SK-N-SH (cell line): Measurements from ENCODE around the gene FAM227B. TPM values are rescaled to one million over a fixed set of nuclear protein-coding genes. Genes with fewer than 3 reads are reported as not detected.

Experiments used
- CTCF ChIA-PET: fragments of 300-600, 350-600 bp; formaldehyde crosslinking; extraction: SDS; loops from one replicate; lab custom pipeline; 2021; lab: Yijun Ruan, JAX
- POLR2A ChIA-PET: fragments of 350-600 bp; sonication (Branson Sonifier 250); formaldehyde crosslinking; extraction: SDS; loops from one replicate; lab custom pipeline; 2020; ENCODE audit warnings: antibody characterized with exemption, inconsistent platforms; lab: Yijun Ruan, JAX
- DNase-seq: peaks from one replicate; pipeline ENCODE4 v3.0.0; 2012
- H2AFZ ChIP-seq: fragments of 200-600 bp; sonication (generic); 2 replicates; pipeline ENCODE4 v1.8.1; 2016; ENCODE audit warnings: antibody characterized with exemption, mild to moderate bottlenecking, low read depth
- H3F3A ChIP-seq: fragments of 200-600 bp; sonication (generic); replicated peaks from 2 replicates; pipeline ENCODE3; 2016; ENCODE audit warnings: antibody characterized with exemption, mild to moderate bottlenecking; ENCODE audit not compliant: insufficient read depth
- H3K27ac ChIP-seq, 2 experiments: fragments of 200-500 bp in 1 of 2; fragments of 200-600 bp in 1 of 2; sonication (Bioruptor generic) in 1 of 2; sonication (generic), shearing (Covaris generic) in 1 of 2; 2 replicates each; pipeline versions ENCODE4 v1.5.1 to v1.6.1; 2014 to 2016; ENCODE audit warnings: low read depth in 2 of 2, inconsistent platforms in 1 of 2, low read length in 1 of 2, mild to moderate bottlenecking in 1 of 2, mixed read lengths in 1 of 2
- H3K27me3 ChIP-seq: fragments of 200-600 bp; sonication (generic), shearing (Covaris generic); 2 replicates; pipeline ENCODE4 v1.6.1; 2016; ENCODE audit warnings: mixed run types; ENCODE audit not compliant: insufficient read depth
- H3K36me3 ChIP-seq, 2 experiments: fragments of 200-500 bp in 1 of 2; fragments of 200-600 bp in 1 of 2; sonication (Bioruptor generic) in 1 of 2; sonication (generic) in 1 of 2; replicated peaks in 1 of 2; 2 replicates each; pipeline versions ENCODE3 to v1.5.1; 2014 to 2016; ENCODE audit warnings: low read length in 1 of 2, mild to moderate bottlenecking in 1 of 2; ENCODE audit not compliant: insufficient read depth in 2 of 2, control insufficient read depth in 1 of 2
- H3K4me1 ChIP-seq, 2 experiments: fragments of 200-500 bp in 1 of 2; fragments of 200-600 bp in 1 of 2; sonication (Bioruptor generic) in 1 of 2; sonication (generic), shearing (Covaris generic) in 1 of 2; 2 replicates each; pipeline versions ENCODE4 v1.5.1 to v1.6.1; 2014 to 2016; ENCODE audit warnings: low read depth in 1 of 2, low read length in 1 of 2, mixed run types in 1 of 2; ENCODE audit not compliant: insufficient read depth in 2 of 2, control insufficient read depth in 1 of 2
- H3K4me2 ChIP-seq: fragments of 200-600 bp; sonication (generic), shearing (Covaris generic); 2 replicates; pipeline ENCODE4 v1.6.1; 2017; ENCODE audit warnings: mixed run types
- H3K4me3 ChIP-seq, 2 experiments: fragments of 200-500 bp in 1 of 2; fragments of 200-600 bp in 1 of 2; sonication (Bioruptor generic) in 1 of 2; sonication (generic), shearing (Covaris generic) in 1 of 2; 2 replicates each; pipeline versions ENCODE4 v1.5.1 to v1.8.1; 2014 to 2016; ENCODE audit warnings: low read depth in 2 of 2, inconsistent platforms in 1 of 2, low read length in 1 of 2, mild to moderate bottlenecking in 1 of 2, mixed read lengths in 1 of 2, moderate library complexity in 1 of 2
- H3K79me2 ChIP-seq: fragments of 200-600 bp; sonication (generic); 2 replicates; pipeline ENCODE4 v1.8.1; 2017; ENCODE audit warnings: mild to moderate bottlenecking; ENCODE audit not compliant: insufficient read depth
- H3K9ac ChIP-seq: fragments of 200-600 bp; sonication (generic); 2 replicates; pipeline ENCODE4 v1.6.1; 2017; ENCODE audit warnings: mixed run types
- H3K9me2 ChIP-seq: fragments of 200-600 bp; sonication (generic); 2 replicates; pipeline ENCODE4 v1.6.1; 2017; ENCODE audit warnings: mixed run types
- H3K9me3 ChIP-seq: fragments of 200-600 bp; sonication (generic); 2 replicates; pipeline ENCODE4 v1.6.1; 2017; ENCODE audit warnings: mixed run types, mild to moderate bottlenecking, moderate library complexity
- H4K20me1 ChIP-seq: fragments of 200-600 bp; sonication (generic); 2 replicates; pipeline ENCODE4 v1.6.1; 2017; ENCODE audit warnings: mild to moderate bottlenecking, mixed run types; ENCODE audit not compliant: insufficient read depth
- CHD2 ChIP-seq: fragments of 150-350 bp; IDR thresholded peaks from 2 replicates; pipeline ENCODE4 v1.6.1; 2018; ENCODE audit warnings: low read length; ENCODE audit not compliant: partially characterized antibody
- CTCF ChIP-seq: fragments of 200-600 bp; sonication (generic); IDR thresholded peaks from 2 replicates; pipeline ENCODE4 v1.6.1; 2017; ENCODE audit warnings: antibody characterized with exemption, mild to moderate bottlenecking, moderate library complexity
- ELF1 ChIP-seq: IDR thresholded peaks from 2 replicates; pipeline ENCODE4 v1.4.0; 2012
- EZH2phosphoT487 ChIP-seq: fragments of 200-600 bp; sonication (generic); IDR thresholded peaks from 2 replicates; pipeline ENCODE4 v1.6.1; 2017; ENCODE audit warnings: low read depth, mixed run types, mild to moderate bottlenecking, antibody characterized with exemption, moderate library complexity, borderline replicate concordance
- FOSL2 ChIP-seq: IDR thresholded peaks from 2 replicates; pipeline ENCODE4 v1.4.0; 2012; ENCODE audit warnings: low read depth, mild to moderate bottlenecking, moderate library complexity, borderline replicate concordance
- FOXM1 ChIP-seq: IDR thresholded peaks from 2 replicates; pipeline ENCODE4 v1.4.0; 2012; ENCODE audit warnings: low read depth, mild to moderate bottlenecking
- GABPA ChIP-seq: IDR thresholded peaks from 2 replicates; pipeline ENCODE4 v1.4.0; 2012; ENCODE audit warnings: low read depth, mild to moderate bottlenecking
- GATA2 ChIP-seq: sonication (generic); formaldehyde crosslinking; IDR thresholded peaks from 2 replicates; pipeline ENCODE4 v1.5.0; 2020; ENCODE audit warnings: mild to moderate bottlenecking, missing genetic modification reagents
- MEF2A ChIP-seq: IDR thresholded peaks from 2 replicates; pipeline ENCODE4 v1.4.0; 2012; ENCODE audit warnings: low read depth, borderline replicate concordance
- MXI1 ChIP-seq: IDR thresholded peaks from 2 replicates; pipeline ENCODE4 v1.6.1; 2012; ENCODE audit warnings: mild to moderate bottlenecking, low read depth, low read length, improper control_type of control experiment
- NFIC ChIP-seq: IDR thresholded peaks from 2 replicates; pipeline ENCODE4 v1.4.0; 2012; ENCODE audit warnings: borderline replicate concordance
- NRF1 ChIP-seq: IDR thresholded peaks from 2 replicates; pipeline ENCODE4 v1.6.1; 2012; ENCODE audit warnings: low read depth, mild to moderate bottlenecking, low read length
- PBX3 ChIP-seq: IDR thresholded peaks from 2 replicates; pipeline ENCODE4; 2012
- POLR2AphosphoS5 ChIP-seq: IDR thresholded peaks from 2 replicates; pipeline ENCODE4 v1.6.1; 2012; ENCODE audit warnings: low read depth, low read length
- RFX5 ChIP-seq: IDR thresholded peaks from 2 replicates; pipeline ENCODE4 v1.6.1; 2012; ENCODE audit warnings: mild to moderate bottlenecking, improper control_type of control experiment, low read length
- SIN3A ChIP-seq: IDR thresholded peaks from 2 replicates; pipeline ENCODE4 v1.6.1; 2012; ENCODE audit warnings: low read depth, mild to moderate bottlenecking, low read length, moderate library complexity, borderline replicate concordance
- SMC3 ChIP-seq: IDR thresholded peaks from 2 replicates; pipeline ENCODE4 v1.6.1; 2012; ENCODE audit warnings: low read depth, low read length, improper control_type of control experiment
- TAF1 ChIP-seq: IDR thresholded peaks from 2 replicates; pipeline ENCODE4 v1.6.1; 2012; ENCODE audit warnings: low read depth, mild to moderate bottlenecking, low read length, moderate library complexity, borderline replicate concordance
- TCF12 ChIP-seq: IDR thresholded peaks from 2 replicates; pipeline ENCODE4 v1.4.0; 2012
- YY1 ChIP-seq: IDR thresholded peaks from 2 replicates; pipeline ENCODE4 v1.4.0; 2012; ENCODE audit warnings: low read depth, mild to moderate bottlenecking
- WGBS: methylation state at CpG from one replicate; pipeline ENCODE4 v1.1.6; 2017; ENCODE audit warnings: low lambda C conversion rate; 5-methylcytosine and 5-hydroxymethylcytosine counted together
- polyA plus RNA-seq, 3 experiments: library from polyadenylated mRNA; depleted of rRNA; stranded (reverse); fragments of >200 nt; gene quantifications; 2 replicates each; pipeline ENCODE4 v1.2.3, GENCODE V29; 2012
- TF ChIP-seq, protein P1 (sequence below): IDR thresholded peaks from 2 replicates; pipeline ENCODE4 v1.4.0; 2012; ENCODE audit warnings: low read depth
- TF ChIP-seq, protein P2 (sequence below): IDR thresholded peaks from 2 replicates; pipeline ENCODE4 v1.4.0; 2012; ENCODE audit warnings: low read depth, borderline replicate concordance
- TF ChIP-seq, protein P3 (sequence below): fragments of 150-350 bp; IDR thresholded peaks from 2 replicates; pipeline ENCODE4 v1.6.1; 2016; ENCODE audit warnings: mild to moderate bottlenecking, low read depth, low read length

Gene FAM227B, protein sequence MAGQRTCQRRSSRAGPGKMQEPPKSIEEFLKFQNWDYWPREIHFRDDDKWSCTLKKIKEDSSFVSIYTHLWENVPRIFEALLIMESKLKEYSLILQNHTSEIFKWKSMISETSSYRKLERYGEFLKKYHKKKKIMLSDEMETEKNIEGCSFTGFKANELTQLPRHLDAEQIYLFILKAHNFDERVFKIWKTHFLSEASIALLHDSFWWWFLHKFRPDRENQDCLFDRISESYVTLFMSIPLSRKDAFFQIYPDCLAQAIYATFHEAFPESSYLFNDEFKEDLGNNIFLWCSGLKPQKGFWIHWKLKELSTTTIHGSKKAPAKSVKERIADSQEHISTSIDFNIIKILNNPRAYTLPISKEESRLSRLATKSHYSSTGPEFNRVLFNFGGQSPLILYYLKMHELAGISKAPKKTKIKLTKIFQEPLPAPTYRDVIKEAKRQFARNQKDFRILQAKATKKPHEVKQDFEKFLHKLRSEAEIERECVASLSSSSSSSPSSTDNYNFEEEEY
- polyA plus RNA-seq (2012; rRNA removed): 4.4 and 5.8 TPM in 2 replicates
- polyA plus RNA-seq (2012; cell fraction: cytosol; rRNA removed): 6.7 and 8.2 TPM in 2 replicates
- polyA plus RNA-seq (2012; cell fraction: nucleus; rRNA removed): 2.4 and 4.3 TPM in 2 replicates

GRCh38 chr15:49620658-49621368, at the start of gene FAM227B, which contains the start of gene DTWD1:
Gene FAM227B (minus strand): TSS chr15:49620818. CDS start chr15:49615171, 5,647 bp downstream.
Gene DTWD1 (plus strand): TSS chr15:49621048. CDS start chr15:49625168, 4,120 bp downstream.
- peak within 1 kb of the TSS; percentile 78 to 92 for H3K4me3 ChIP-seq
- H3K9me3 ChIP-seq: peaks cover 13% of the 10 kb centered on the region
- CTCF ChIA-PET: interaction anchor here (1.3 to 1.7 kb wide), 2 partner anchors 268 to 383 kb away, joined by 3 to 4 read pairs; no protein-coding TSS in a partner anchor
- WGBS: under 1% methylated on average over 22 of the region's 59 CpGs
- H3F3A ChIP-seq: peaks cover 10% of the 10 kb centered on the region
- POLR2A ChIA-PET: interaction anchor here (0.9 to 1.5 kb wide), 4 partner anchors 10 to 382 kb away, joined by 3 to 10 read pairs (median 4); no protein-coding TSS in a partner anchor
- H3K27me3 ChIP-seq: no peaks in the 10 kb centered on the region
- peak within 1 kb of the TSS; percentile 83 to 98 for H3K27ac ChIP-seq
- H3K9me2 ChIP-seq: no peaks in the 10 kb centered on the region
- DNase-seq: peak; percentile 92
- H3K9ac ChIP-seq: peak within 1 kb of the TSS; percentile 85
- H2AFZ ChIP-seq: peak within 1 kb of the TSS; percentile 94
- H3K4me1 ChIP-seq: peaks cover 0 to 6% of the 10 kb centered on the region in 2 experiments; a peak in 2 of 4 replicates
- peaks cover 58% of the 10 kb centered on the region for H3K79me2 ChIP-seq
- H3K36me3 ChIP-seq: peaks cover 13 to 25% of the 10 kb centered on the region in 2 experiments
- peak within 1 kb of the TSS; percentile 70 for H3K4me2 ChIP-seq
- no peaks in the 10 kb centered on the region for H4K20me1 ChIP-seq
- TF ChIP-seq ELF1 (peak; percentile 65), CTCF (no peak; the same call in 1 of the 2 replicates), YY1 (0 out of 2 replicates have a peak, but pooled peaks have one; percentile 56), SMC3 (no peak; the same call in none of the 2 replicates), MEF2A (no peak), FOXM1 (0 out of 2 replicates have a peak, but pooled peaks have one; percentile 48), NRF1 (peak; percentile 36; the same call in 1 of the 2 replicates), GABPA (peak; percentile 84), FOSL2 (peak; percentile 34; the same call in 1 of the 2 replicates), EZH2phosphoT487 (no peak), SIN3A (peak; percentile 94), NFIC (no peak), MXI1 (peak; percentile 97), RFX5 (peak; percentile 71; the same call in 1 of the 2 replicates), TAF1 (peak; percentile 95), PBX3 (peak; percentile 77), TCF12 (peak; percentile 25; the same call in 1 of the 2 replicates), POLR2AphosphoS5 (peak; percentile 89), CHD2 (peak; percentile 96), GATA2 (CRISPR knock-in tag) (no peak)
- TF ChIP-seq, protein P1, sequence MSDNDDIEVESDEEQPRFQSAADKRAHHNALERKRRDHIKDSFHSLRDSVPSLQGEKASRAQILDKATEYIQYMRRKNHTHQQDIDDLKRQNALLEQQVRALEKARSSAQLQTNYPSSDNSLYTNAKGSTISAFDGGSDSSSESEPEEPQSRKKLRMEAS: peak; percentile 97
- TF ChIP-seq, protein P2, sequence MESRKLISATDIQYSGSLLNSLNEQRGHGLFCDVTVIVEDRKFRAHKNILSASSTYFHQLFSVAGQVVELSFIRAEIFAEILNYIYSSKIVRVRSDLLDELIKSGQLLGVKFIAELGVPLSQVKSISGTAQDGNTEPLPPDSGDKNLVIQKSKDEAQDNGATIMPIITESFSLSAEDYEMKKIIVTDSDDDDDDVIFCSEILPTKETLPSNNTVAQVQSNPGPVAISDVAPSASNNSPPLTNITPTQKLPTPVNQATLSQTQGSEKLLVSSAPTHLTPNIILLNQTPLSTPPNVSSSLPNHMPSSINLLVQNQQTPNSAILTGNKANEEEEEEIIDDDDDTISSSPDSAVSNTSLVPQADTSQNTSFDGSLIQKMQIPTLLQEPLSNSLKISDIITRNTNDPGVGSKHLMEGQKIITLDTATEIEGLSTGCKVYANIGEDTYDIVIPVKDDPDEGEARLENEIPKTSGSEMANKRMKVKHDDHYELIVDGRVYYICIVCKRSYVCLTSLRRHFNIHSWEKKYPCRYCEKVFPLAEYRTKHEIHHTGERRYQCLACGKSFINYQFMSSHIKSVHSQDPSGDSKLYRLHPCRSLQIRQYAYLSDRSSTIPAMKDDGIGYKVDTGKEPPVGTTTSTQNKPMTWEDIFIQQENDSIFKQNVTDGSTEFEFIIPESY: peak; percentile 91
- TF ChIP-seq, protein P3, sequence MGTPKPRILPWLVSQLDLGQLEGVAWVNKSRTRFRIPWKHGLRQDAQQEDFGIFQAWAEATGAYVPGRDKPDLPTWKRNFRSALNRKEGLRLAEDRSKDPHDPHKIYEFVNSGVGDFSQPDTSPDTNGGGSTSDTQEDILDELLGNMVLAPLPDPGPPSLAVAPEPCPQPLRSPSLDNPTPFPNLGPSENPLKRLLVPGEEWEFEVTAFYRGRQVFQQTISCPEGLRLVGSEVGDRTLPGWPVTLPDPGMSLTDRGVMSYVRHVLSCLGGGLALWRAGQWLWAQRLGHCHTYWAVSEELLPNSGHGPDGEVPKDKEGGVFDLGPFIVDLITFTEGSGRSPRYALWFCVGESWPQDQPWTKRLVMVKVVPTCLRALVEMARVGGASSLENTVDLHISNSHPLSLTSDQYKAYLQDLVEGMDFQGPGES: peak; percentile 24; the same call in 1 of the 2 replicates
